Raji (cell line): ENCODE measurements around the gene LIPH.

ENCODE experiments used
- POLR2A ChIP-seq: IDR thresholded peaks from 2 replicates; pipeline ENCODE4 v1.6.1; 2011; ENCODE audit warnings: low read depth, low read length, control low read depth; ENCODE audit not compliant: insufficient read depth

The LIPH gene

GRCh38 chr3:185552358-185552877 lies at the start of gene LIPH:
TSS of gene LIPH (minus strand) at chr3:185552588. CDS start at chr3:185552471, 117 bp downstream.
- no peak for TF ChIP-seq POLR2A

- no peak for TF ChIP-seq POLR2A
Measured at GRCh38 chr3:185595526-185595925, 43.1 kb upstream of the LIPH start.

- no peak for TF ChIP-seq POLR2A
Measured at GRCh38 chr3:185594073-185594472, 41.7 kb upstream of the LIPH start.

GRCh38 chr3:185586686-185587039 lies 34.3 kb upstream of the LIPH start:
- TF ChIP-seq POLR2A, result no peak

- peak; percentile 81 for TF ChIP-seq POLR2A
Measured at GRCh38 chr3:185585859-185586685, 33.7 kb upstream of the LIPH start, which contains the start of gene SENP2. TSS of gene SENP2 (plus strand) at chr3:185586295. CDS start at chr3:185586414, 119 bp downstream.

GRCh38 chr3:185585518-185585858 lies 33.1 kb upstream of the LIPH start:
- no peak for TF ChIP-seq POLR2A

GRCh38 chr3:185584686-185585085 lies 32.3 kb upstream of the LIPH start:
- TF ChIP-seq POLR2A, result no peak

GRCh38 chr3:185583925-185584324 lies 31.5 kb upstream of the LIPH start:
- no peak for TF ChIP-seq POLR2A

GRCh38 chr3:185582871-185583270 lies 30.5 kb upstream of the LIPH start:
- TF ChIP-seq POLR2A, result no peak

- TF ChIP-seq POLR2A, result no peak
Measured at GRCh38 chr3:185582236-185582635, 29.8 kb upstream of the LIPH start.

GRCh38 chr3:185572183-185572582 lies 19.8 kb upstream of the LIPH start:
- TF ChIP-seq POLR2A, result no peak

- no peak for TF ChIP-seq POLR2A
Measured at GRCh38 chr3:185561958-185562357, 9.6 kb upstream of the LIPH start.

- no peak for TF ChIP-seq POLR2A
Measured at GRCh38 chr3:185561374-185561943, 9.1 kb upstream of the LIPH start.

- no peak for TF ChIP-seq POLR2A
Measured at GRCh38 chr3:185560676-185561075, 8.3 kb upstream of the LIPH start.

GRCh38 chr3:185559706-185560090 lies 7.3 kb upstream of the LIPH start:
- no peak for TF ChIP-seq POLR2A

GRCh38 chr3:185558395-185558794 lies 6.0 kb upstream of the LIPH start:
- no peak for TF ChIP-seq POLR2A
